BJ (cell line): ENCODE measurements around the gene SLC5A5. TPM values are rescaled to one million over a fixed set of nuclear protein-coding genes. Genes with fewer than 3 reads are reported as not detected.

ENCODE experiments used
- CTCF ChIA-PET: fragments of 350-600 bp; formaldehyde crosslinking; extraction: SDS; loops from one replicate; lab custom pipeline; 2021; ENCODE audit warnings: antibody characterized with exemption, inconsistent platforms; lab: Yijun Ruan, JAX
- POLR2A ChIA-PET: fragments of 300-600 bp; sonication (Branson Sonifier 250); formaldehyde crosslinking; extraction: SDS; loops from one replicate; lab custom pipeline; 2021; ENCODE audit warnings: antibody characterized with exemption; lab: Charles Lee
- DNase-seq: peaks from one replicate; pipeline ENCODE4 v3.0.0-alpha.2; 2011; ENCODE audit warnings: low read depth
- H3K27me3 ChIP-seq: 2 replicates; pipeline ENCODE4 v1.6.0; 2011; ENCODE audit warnings: low read length; ENCODE audit not compliant: control insufficient read depth, insufficient read depth
- H3K36me3 ChIP-seq: 2 replicates; pipeline ENCODE4 v1.5.1; 2011; ENCODE audit warnings: low read length; ENCODE audit not compliant: control insufficient read depth, insufficient read depth
- H3K4me3 ChIP-seq: 2 replicates; pipeline ENCODE4 v1.5.1; 2011; ENCODE audit warnings: low read depth, mild to moderate bottlenecking, control low read depth, low read length
- CTCF ChIP-seq: IDR thresholded peaks from 2 replicates; pipeline ENCODE4 v1.5.1; 2011; ENCODE audit warnings: low read depth, mild to moderate bottlenecking, control low read depth, inconsistent platforms, low read length, moderate library complexity; ENCODE audit not compliant: insufficient read depth
- polyA plus RNA-seq: library from polyadenylated mRNA; depleted of rRNA; stranded (reverse); fragments of >200 nt; gene quantifications from 2 replicates; pipeline ENCODE4 v1.2.3, GENCODE V29; 2011; rRNA removed
- small RNA-seq: library from RNA; depleted of rRNA; stranded (forward); fragments of <200 nt; gene quantifications from one replicate; pipeline ENCODE3, GENCODE V24; 2012; ENCODE audit warnings: low replicate concordance, low read depth; ENCODE audit not compliant: insufficient read length

The SLC5A5 gene
- polyA plus RNA-seq, 1 experiment, result not detected

- ChIA-PET CTCF (interaction anchor here (8.6 kb wide), 1 partner anchor 52 kb away, joined by 83 read pairs; no protein-coding TSS in a partner anchor), POLR2A (interaction anchor here (0.6 kb wide), 1 partner anchor 19 kb away, joined by 10 read pairs; no protein-coding TSS in a partner anchor)
- TF ChIP-seq CTCF, result no peak
These were observed 72.6 kb downstream of the SLC5A5 start for GRCh38 chr19:17944301-17944700.

More at GRCh38 chr19:17944301-17944700, 72.6 kb downstream of the SLC5A5 start:
- Histone ChIP-seq H3K36me3 (peaks cover 1% of the 10 kb centered on the region), H3K4me3 (no peak overlapping the region), H3K27me3 (peaks cover 1% of the 10 kb centered on the region; the same call in 1 of the 2 replicates)
- peak; percentile 34 for DNase-seq

Small RNAs within 50 kb of the gene (small RNA-seq; reads per million reads assigned to genes)
- not detected for gene SNORA68

Other genes with a start within 250 kb of the SLC5A5 start
- 1.0 and 2.2 TPM in 2 replicates for gene UNC13A, start 183.6 kb upstream of the SLC5A5 start, polyA plus RNA-seq
- 6.1 and 20.4 TPM in 2 replicates for gene MAP1S, start 152.5 kb upstream of the SLC5A5 start, polyA plus RNA-seq
- 0.47 and 0.48 TPM in 2 replicates for gene FCHO1, start 120.5 kb upstream of the SLC5A5 start, polyA plus RNA-seq
- not detected in 2 replicates for gene B3GNT3, start 76.8 kb upstream of the SLC5A5 start, polyA plus RNA-seq
- gene INSL3, start 50.4 kb upstream of the SLC5A5 start, polyA plus RNA-seq, result 0.18 TPM in 1 of 2 replicates, not detected in the other
- gene JAK3, start 24.0 kb upstream of the SLC5A5 start, polyA plus RNA-seq, result 3.3 and 6.1 TPM in 2 replicates
- 1,501 and 2,264 TPM in 2 replicates for gene RPL18A, start 12.0 kb upstream of the SLC5A5 start, polyA plus RNA-seq
- 37.6 and 40.8 TPM in 2 replicates for gene CCDC124, start 61.1 kb downstream of the SLC5A5 start, polyA plus RNA-seq
- gene KCNN1, start 95.2 kb downstream of the SLC5A5 start, polyA plus RNA-seq, result 0.06 and 0.10 TPM in 2 replicates
- 4.5 and 6.0 TPM in 2 replicates for gene ARRDC2, start 136.2 kb downstream of the SLC5A5 start, polyA plus RNA-seq
- gene IL12RB1, start 215.0 kb downstream of the SLC5A5 start, polyA plus RNA-seq, result 0.10 and 0.13 TPM in 2 replicates
- gene MAST3, start 225.8 kb downstream of the SLC5A5 start, polyA plus RNA-seq, result 1.9 and 2.8 TPM in 2 replicates